Measurements from ENCODE around the gene MTHFD1. TPM values are rescaled to one million over a fixed set of nuclear protein-coding genes. Genes with fewer than 3 reads are reported as not detected.
A peak's percentile ranks its signal among the peaks of the same experiment; 100 is the strongest.

MTHFD1 gene
- total RNA-seq, 1 experiment from 2014 or later, result 153 TPM

- TF ChIP-seq YY1 (IDR thresholded peaks at IDR 0.05; ENCODE audit: extremely low read depth, insufficient replicate concordance, low read depth, low read length) (peak; percentile 56), ZFX (IDR thresholded peaks at IDR 0.05) (peak; percentile 59)
These were observed 115.5 kb downstream of the MTHFD1 start, which contains the start of gene ZBTB25 (continued) for GRCh38 chr14:64503434-64504309.

DNA sequence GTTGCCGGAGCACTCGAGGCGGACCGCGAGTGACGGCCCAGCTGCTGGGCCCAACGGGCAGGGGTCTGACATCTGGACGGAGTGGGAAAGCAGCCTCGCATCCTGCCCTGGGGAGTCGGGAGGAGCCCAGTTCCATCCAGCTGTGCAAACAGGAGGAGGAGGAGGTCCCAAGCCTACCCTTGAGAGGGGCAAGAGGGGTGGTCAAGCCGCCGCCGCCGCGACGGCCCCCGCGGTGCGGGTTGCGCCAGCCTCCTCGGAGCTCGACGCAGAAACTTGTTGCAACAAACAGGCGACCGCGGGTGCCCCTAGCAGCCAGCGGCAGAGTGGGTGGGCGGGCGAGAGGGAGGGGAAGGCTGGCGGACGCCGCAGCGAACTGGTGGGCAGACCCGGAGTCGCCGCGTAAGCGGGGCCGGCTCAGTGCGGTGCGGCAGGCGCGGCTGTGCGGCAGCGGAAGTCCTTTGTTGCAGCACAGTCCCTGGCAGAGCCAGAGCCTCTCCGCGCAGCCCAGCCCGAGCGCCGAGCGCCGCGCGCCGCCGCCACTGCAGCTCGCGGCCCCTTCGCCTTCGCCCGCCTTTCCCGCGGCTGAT lies 116.2 kb downstream of the MTHFD1 start, which contains the start of gene ZBTB1:
ZBTB1 (plus strand) TSS at position 461 of the 587 bp plus-strand sequence. CDS start 16,735 bp downstream, outside the sequence.
- intact Hi-C loops (cut with micrococcal nuclease), result loop anchor here (2.0 kb wide), 1 partner anchor 166 kb away; no protein-coding TSS in a partner anchor
- BruUV-seq (replicated peaks), result no TSS peak
- H4K20me1 ChIP-seq (ENCODE audit: insufficient read depth), result no peaks in the 10 kb centered on the region
- peak within 1 kb of the TSS; percentile 95 for H3K27ac ChIP-seq (ENCODE audit: low read depth, low read length)
- H3K27me3 ChIP-seq (ENCODE audit: insufficient read depth, low read length), result no peaks in the 10 kb centered on the region
- no peaks in the 10 kb centered on the region for H3K9me2 ChIP-seq (ENCODE audit: insufficient read depth)
- TF ChIP-seq CEBPB (IDR thresholded peaks at IDR 0.05; ENCODE audit: low read depth) (no peak), JUND (IDR thresholded peaks at IDR 0.05) (no peak), ZNF274 (IDR thresholded peaks at IDR 0.05; ENCODE audit: low read depth, low read length) (no peak), ZFX (IDR thresholded peaks at IDR 0.05) (no peak; the same call in 1 of the 2 replicates), ATF3 (IDR thresholded peaks at IDR 0.05) (no peak), EZH2phosphoT487 (IDR thresholded peaks at IDR 0.05; ENCODE audit: borderline replicate concordance) (no peak), EZH2 (IDR thresholded peaks at IDR 0.05) (no peak), POLR2A (IDR thresholded peaks at IDR 0.05; ENCODE audit: borderline replicate concordance, extremely low read depth, insufficient read depth, insufficient read length) (peak; percentile 85), SIN3A (IDR thresholded peaks at IDR 0.05; ENCODE audit: low read depth) (no peak), YY1 (IDR thresholded peaks at IDR 0.05; ENCODE audit: extremely low read depth, insufficient replicate concordance, low read depth, low read length) (no peak), MAX (IDR thresholded peaks at IDR 0.05) (no peak), TCF7L2 (IDR thresholded peaks at IDR 0.05; ENCODE audit: borderline replicate concordance, extremely low read depth, insufficient read depth, insufficient read length) (peak; percentile 68), POLR2AphosphoS5 (IDR thresholded peaks at IDR 0.05; ENCODE audit: low read depth, low read length) (peak; percentile 81; the same call in 1 of the 2 replicates)
- no peaks in the 10 kb centered on the region for H3K9me3 ChIP-seq (ENCODE audit: control insufficient read depth in 1 of 2, insufficient read depth in 1 of 2, low read depth in 1 of 2, low read length in 2 of 2)
- H3K79me2 ChIP-seq (ENCODE audit: insufficient read depth, low read length), result peaks cover 82% of the 10 kb centered on the region
- ChIA-PET POLR2A (interaction anchor here (0.6 to 1.3 kb wide), 8 partner anchors 8 to 485 kb away, joined by 3 to 5 read pairs (median 4); partner anchors contain the start of gene MTHFD1), RAD21 (ENCODE audit: low non-redundant PET in 1 of 2, low total read pairs in 2 of 2, uncharacterized antibody in 2 of 2, unreplicated experiment in 2 of 2) (interaction anchor here in 1 of 2 experiments (1.0 kb wide), 1 partner anchor 375 kb away, joined by 4 read pairs; the partner anchor contains the start of gene SPTB), CTCF (no interaction called here)
- H3K4me3 ChIP-seq (replicated peaks in 1 of 2; ENCODE audit: low read depth in 1 of 2, low read length in 2 of 2), result peak within 1 kb of the TSS; percentile 74 to 97
- H3K4me1 ChIP-seq (ENCODE audit: control insufficient read depth in 1 of 2, insufficient read depth in 2 of 2, low read length in 2 of 2), result peaks cover 35 to 58% of the 10 kb centered on the region in 2 experiments
- H3K9ac ChIP-seq (ENCODE audit: low read length), result peak within 1 kb of the TSS; percentile 85
- H3K4me2 ChIP-seq (ENCODE audit: low read length), result peak within 1 kb of the TSS; percentile 89
- peak; percentile 65 for DNase-seq (ENCODE audit: low read depth, low spot score)
- no peaks in the 10 kb centered on the region for H3K36me3 ChIP-seq (ENCODE audit: control insufficient read depth in 1 of 2, insufficient read depth in 2 of 2, low read length in 2 of 2)
- H2AFZ ChIP-seq (ENCODE audit: low read depth, low read length, poor library complexity, severe bottlenecking), result no peak within 1 kb of the TSS
- ATAC-seq, result peak; percentile 59
